PC-3 (cell line): Measurements from ENCODE around the gene ECPAS.

Experiments used
- EZH2 ChIP-seq: fragments of 300-600 bp; sonication (generic); IDR thresholded peaks from one replicate; pipeline ENCODE4 v1.6.1; 2017; ENCODE audit warnings: antibody characterized with exemption, mild to moderate bottlenecking, low read length; ENCODE audit not compliant: unreplicated experiment
- EZH2phosphoT487 ChIP-seq: fragments of 300-600 bp; sonication (generic); IDR thresholded peaks from 2 replicates; pipeline ENCODE4 v1.6.1; 2018; ENCODE audit warnings: mild to moderate bottlenecking, antibody characterized with exemption, low read length, borderline replicate concordance

- no peak for TF ChIP-seq EZH2phosphoT487
- TF ChIP-seq EZH2, result no peak
Observed at GRCh38 chr9:111438541-111439235, 45.5 kb downstream of the ECPAS start.
